Measurements from ENCODE around the gene ARFGAP1. TPM values are rescaled to one million over a fixed set of nuclear protein-coding genes. Genes with fewer than 3 reads are reported as not detected.

The ARFGAP1 gene
- total RNA-seq, 1 experiment from 2014 or later = 207 TPM

DNA sequence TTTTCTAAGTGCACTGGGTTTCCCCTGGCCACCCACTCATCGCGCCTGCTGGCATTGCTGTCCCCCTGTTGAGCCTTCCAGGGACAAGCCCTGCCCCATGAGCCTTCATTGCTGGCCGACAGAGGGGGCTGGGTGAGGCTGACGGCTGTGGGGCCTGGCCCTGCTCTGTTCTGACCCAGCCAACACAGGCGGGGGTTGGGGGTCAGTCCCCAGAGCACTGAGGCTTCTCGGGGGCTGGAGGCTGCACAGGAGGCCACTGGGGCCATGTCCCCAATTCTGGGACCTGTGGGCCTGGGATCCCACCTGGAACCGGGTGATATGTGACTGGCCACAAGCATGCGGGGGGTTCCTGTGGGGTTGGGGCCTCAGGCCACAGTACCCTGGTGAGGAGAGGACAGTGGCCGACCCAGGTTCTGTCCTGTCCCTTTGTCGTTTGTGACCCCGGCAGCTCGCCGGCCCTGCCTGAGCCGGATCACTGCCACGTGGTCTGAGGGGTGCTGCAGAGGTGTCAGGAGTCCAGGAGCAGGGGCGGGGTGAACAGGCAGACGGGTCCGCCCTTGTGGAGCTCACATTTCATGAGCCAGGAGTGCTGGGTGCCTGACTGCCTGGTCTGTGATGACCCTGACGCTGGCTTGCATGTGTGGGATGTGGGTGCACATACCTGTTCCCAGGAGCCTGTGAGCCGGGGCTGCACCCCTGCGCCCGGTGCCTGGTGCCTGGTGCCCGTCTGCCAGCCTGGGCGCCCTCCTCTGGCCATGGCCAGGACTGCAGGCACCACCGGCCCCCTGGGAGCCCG, 18.3 kb downstream of the ARFGAP1 start (continued):
- 0 out of 2 replicates have a peak, but pooled peaks have one; percentile 25 for TF ChIP-seq SP1 (CRISPR knock-in tag; conservative IDR thresholded peaks at IDR 0.05)
- TF ChIP-seq ZNF232 (CRISPR knock-in tag; IDR thresholded peaks at IDR 0.05) = no peak
- TF ChIP-seq, protein P1, sequence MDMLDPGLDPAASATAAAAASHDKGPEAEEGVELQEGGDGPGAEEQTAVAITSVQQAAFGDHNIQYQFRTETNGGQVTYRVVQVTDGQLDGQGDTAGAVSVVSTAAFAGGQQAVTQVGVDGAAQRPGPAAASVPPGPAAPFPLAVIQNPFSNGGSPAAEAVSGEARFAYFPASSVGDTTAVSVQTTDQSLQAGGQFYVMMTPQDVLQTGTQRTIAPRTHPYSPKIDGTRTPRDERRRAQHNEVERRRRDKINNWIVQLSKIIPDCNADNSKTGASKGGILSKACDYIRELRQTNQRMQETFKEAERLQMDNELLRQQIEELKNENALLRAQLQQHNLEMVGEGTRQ (CRISPR knock-in tag; IDR thresholded peaks at IDR 0.05) = peak; percentile 63
- TF ChIP-seq, protein P2, sequence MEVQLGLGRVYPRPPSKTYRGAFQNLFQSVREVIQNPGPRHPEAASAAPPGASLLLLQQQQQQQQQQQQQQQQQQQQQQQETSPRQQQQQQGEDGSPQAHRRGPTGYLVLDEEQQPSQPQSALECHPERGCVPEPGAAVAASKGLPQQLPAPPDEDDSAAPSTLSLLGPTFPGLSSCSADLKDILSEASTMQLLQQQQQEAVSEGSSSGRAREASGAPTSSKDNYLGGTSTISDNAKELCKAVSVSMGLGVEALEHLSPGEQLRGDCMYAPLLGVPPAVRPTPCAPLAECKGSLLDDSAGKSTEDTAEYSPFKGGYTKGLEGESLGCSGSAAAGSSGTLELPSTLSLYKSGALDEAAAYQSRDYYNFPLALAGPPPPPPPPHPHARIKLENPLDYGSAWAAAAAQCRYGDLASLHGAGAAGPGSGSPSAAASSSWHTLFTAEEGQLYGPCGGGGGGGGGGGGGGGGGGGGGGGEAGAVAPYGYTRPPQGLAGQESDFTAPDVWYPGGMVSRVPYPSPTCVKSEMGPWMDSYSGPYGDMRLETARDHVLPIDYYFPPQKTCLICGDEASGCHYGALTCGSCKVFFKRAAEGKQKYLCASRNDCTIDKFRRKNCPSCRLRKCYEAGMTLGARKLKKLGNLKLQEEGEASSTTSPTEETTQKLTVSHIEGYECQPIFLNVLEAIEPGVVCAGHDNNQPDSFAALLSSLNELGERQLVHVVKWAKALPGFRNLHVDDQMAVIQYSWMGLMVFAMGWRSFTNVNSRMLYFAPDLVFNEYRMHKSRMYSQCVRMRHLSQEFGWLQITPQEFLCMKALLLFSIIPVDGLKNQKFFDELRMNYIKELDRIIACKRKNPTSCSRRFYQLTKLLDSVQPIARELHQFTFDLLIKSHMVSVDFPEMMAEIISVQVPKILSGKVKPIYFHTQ (CRISPR knock-in tag; IDR thresholded peaks at IDR 0.05) = no peak
- no peak for TF ChIP-seq RELA (CRISPR knock-in tag; IDR thresholded peaks at IDR 0.05; ENCODE audit: borderline replicate concordance)
- TF ChIP-seq, protein P3, sequence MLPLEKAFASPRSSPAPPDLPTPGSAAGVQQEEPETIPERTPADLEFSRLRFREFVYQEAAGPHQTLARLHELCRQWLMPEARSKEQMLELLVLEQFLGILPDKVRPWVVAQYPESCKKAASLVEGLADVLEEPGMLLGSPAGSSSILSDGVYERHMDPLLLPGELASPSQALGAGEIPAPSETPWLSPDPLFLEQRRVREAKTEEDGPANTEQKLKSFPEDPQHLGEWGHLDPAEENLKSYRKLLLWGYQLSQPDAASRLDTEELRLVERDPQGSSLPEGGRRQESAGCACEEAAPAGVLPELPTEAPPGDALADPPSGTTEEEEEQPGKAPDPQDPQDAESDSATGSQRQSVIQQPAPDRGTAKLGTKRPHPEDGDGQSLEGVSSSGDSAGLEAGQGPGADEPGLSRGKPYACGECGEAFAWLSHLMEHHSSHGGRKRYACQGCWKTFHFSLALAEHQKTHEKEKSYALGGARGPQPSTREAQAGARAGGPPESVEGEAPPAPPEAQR (CRISPR knock-in tag; IDR thresholded peaks at IDR 0.05) = no peak
- TF ChIP-seq, protein P4, sequence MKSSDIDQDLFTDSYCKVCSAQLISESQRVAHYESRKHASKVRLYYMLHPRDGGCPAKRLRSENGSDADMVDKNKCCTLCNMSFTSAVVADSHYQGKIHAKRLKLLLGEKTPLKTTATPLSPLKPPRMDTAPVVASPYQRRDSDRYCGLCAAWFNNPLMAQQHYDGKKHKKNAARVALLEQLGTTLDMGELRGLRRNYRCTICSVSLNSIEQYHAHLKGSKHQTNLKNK (CRISPR knock-in tag; IDR thresholded peaks at IDR 0.05) = no peak
- no peak for TF ChIP-seq ZNF121 (CRISPR knock-in tag; IDR thresholded peaks at IDR 0.05)
- TF ChIP-seq, protein P5, sequence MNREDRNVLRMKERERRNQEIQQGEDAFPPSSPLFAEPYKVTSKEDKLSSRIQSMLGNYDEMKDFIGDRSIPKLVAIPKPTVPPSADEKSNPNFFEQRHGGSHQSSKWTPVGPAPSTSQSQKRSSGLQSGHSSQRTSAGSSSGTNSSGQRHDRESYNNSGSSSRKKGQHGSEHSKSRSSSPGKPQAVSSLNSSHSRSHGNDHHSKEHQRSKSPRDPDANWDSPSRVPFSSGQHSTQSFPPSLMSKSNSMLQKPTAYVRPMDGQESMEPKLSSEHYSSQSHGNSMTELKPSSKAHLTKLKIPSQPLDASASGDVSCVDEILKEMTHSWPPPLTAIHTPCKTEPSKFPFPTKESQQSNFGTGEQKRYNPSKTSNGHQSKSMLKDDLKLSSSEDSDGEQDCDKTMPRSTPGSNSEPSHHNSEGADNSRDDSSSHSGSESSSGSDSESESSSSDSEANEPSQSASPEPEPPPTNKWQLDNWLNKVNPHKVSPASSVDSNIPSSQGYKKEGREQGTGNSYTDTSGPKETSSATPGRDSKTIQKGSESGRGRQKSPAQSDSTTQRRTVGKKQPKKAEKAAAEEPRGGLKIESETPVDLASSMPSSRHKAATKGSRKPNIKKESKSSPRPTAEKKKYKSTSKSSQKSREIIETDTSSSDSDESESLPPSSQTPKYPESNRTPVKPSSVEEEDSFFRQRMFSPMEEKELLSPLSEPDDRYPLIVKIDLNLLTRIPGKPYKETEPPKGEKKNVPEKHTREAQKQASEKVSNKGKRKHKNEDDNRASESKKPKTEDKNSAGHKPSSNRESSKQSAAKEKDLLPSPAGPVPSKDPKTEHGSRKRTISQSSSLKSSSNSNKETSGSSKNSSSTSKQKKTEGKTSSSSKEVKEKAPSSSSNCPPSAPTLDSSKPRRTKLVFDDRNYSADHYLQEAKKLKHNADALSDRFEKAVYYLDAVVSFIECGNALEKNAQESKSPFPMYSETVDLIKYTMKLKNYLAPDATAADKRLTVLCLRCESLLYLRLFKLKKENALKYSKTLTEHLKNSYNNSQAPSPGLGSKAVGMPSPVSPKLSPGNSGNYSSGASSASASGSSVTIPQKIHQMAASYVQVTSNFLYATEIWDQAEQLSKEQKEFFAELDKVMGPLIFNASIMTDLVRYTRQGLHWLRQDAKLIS (CRISPR knock-in tag; IDR thresholded peaks at IDR 0.05; ENCODE audit: borderline replicate concordance) = peak; percentile 58; the same call in 1 of the 2 replicates
- TF ChIP-seq, protein P6, sequence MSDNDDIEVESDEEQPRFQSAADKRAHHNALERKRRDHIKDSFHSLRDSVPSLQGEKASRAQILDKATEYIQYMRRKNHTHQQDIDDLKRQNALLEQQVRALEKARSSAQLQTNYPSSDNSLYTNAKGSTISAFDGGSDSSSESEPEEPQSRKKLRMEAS (CRISPR knock-in tag; IDR thresholded peaks at IDR 0.05) = peak; percentile 54
- TF ChIP-seq, protein P7, sequence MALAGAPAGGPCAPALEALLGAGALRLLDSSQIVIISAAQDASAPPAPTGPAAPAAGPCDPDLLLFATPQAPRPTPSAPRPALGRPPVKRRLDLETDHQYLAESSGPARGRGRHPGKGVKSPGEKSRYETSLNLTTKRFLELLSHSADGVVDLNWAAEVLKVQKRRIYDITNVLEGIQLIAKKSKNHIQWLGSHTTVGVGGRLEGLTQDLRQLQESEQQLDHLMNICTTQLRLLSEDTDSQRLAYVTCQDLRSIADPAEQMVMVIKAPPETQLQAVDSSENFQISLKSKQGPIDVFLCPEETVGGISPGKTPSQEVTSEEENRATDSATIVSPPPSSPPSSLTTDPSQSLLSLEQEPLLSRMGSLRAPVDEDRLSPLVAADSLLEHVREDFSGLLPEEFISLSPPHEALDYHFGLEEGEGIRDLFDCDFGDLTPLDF (CRISPR knock-in tag; IDR thresholded peaks at IDR 0.05) = no peak
- TF ChIP-seq ZBTB21 (CRISPR knock-in tag; IDR thresholded peaks at IDR 0.05; ENCODE audit: borderline replicate concordance) = no peak
- TF ChIP-seq HMGA2 (CRISPR knock-in tag; IDR thresholded peaks at IDR 0.05) = no peak
- TF ChIP-seq, protein P8, sequence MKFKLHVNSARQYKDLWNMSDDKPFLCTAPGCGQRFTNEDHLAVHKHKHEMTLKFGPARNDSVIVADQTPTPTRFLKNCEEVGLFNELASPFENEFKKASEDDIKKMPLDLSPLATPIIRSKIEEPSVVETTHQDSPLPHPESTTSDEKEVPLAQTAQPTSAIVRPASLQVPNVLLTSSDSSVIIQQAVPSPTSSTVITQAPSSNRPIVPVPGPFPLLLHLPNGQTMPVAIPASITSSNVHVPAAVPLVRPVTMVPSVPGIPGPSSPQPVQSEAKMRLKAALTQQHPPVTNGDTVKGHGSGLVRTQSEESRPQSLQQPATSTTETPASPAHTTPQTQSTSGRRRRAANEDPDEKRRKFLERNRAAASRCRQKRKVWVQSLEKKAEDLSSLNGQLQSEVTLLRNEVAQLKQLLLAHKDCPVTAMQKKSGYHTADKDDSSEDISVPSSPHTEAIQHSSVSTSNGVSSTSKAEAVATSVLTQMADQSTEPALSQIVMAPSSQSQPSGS (CRISPR knock-in tag; IDR thresholded peaks at IDR 0.05; ENCODE audit: borderline replicate concordance, low read depth) = no peak
- TF ChIP-seq, protein P9, sequence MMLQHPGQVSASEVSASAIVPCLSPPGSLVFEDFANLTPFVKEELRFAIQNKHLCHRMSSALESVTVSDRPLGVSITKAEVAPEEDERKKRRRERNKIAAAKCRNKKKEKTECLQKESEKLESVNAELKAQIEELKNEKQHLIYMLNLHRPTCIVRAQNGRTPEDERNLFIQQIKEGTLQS (CRISPR knock-in tag; conservative IDR thresholded peaks at IDR 0.05) = no peak
- TF ChIP-seq SMAD3 (CRISPR knock-in tag; IDR thresholded peaks at IDR 0.05; ENCODE audit: borderline replicate concordance) = no peak
- no peak for TF ChIP-seq ZNF423 (CRISPR knock-in tag; IDR thresholded peaks at IDR 0.05)
- no peak for TF ChIP-seq CBFB (CRISPR knock-in tag; IDR thresholded peaks at IDR 0.05; ENCODE audit: low read depth)
- TF ChIP-seq ZNF396 (CRISPR knock-in tag; IDR thresholded peaks at IDR 0.05; ENCODE audit: borderline replicate concordance) = no peak
- TF ChIP-seq GRHL2 (CRISPR knock-in tag; IDR thresholded peaks at IDR 0.05; ENCODE audit: insufficient replicate concordance, severe bottlenecking) = no peak
